Measurements from ENCODE around the gene PRDM16. TPM values are rescaled to one million over a fixed set of nuclear protein-coding genes. Genes with fewer than 3 reads are reported as not detected.

The PRDM16 gene
- total and polyA plus RNA-seq, 2 of the 8 experiments (the other 6 are each of a cell fraction or from before 2014, with no cell fraction given), result 0.39 to 0.43 TPM

DNA sequence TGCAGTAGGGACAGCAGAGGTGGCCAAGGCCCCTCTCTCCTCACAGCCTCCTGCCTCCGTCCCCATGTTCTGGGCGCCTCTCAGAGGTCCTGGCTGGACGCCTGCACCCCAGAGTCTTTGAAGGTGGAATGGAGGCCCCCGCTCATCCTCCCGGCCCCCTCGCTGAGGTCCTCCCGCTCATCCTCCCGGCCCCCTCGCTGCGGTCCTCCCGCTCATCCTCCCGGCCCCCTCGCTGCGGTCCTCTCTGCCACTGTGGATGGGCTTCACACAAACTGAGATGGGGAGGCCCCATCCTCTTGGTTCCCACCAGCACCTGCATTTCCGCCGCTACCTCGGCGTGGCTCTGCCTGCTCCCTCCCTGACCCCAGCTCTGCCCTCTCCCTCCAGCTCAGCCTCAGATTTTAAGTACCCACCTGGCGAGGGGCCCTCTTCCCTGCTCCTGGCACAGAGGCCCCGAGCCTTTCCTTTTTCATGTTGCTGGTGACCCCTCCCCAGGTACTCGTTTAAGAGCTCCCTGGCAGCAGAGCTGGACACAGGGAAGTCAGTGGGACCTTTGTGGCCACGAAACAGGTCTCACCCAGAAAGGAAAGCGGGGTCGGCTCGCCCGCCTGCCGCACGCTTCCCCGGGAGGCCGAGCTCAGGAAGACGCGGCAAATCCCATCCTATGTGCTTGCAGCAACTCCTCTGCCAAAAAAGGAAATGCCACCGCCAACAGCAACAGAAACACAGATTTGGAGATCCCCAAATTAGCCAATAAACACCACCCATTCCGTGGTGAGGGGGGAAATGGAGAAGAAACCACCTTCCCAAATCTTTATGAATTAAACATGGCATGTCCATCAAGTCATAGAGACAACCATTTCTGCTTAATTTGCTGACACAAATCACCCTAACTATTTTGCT is 143.7 kb downstream of the PRDM16 start (continued):
- TF ChIP-seq SP4 (IDR thresholded peaks at IDR 0.05; ENCODE audit: low read length), result no peak
- TF ChIP-seq JUN (IDR thresholded peaks at IDR 0.05; ENCODE audit: low read depth, low read length), result no peak
- no peak for TF ChIP-seq SP1 (IDR thresholded peaks at IDR 0.05; ENCODE audit: low read depth, low read length)
- TF ChIP-seq, protein P1, sequence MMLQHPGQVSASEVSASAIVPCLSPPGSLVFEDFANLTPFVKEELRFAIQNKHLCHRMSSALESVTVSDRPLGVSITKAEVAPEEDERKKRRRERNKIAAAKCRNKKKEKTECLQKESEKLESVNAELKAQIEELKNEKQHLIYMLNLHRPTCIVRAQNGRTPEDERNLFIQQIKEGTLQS (IDR thresholded peaks at IDR 0.05; ENCODE audit: insufficient read depth, low read depth, low read length), result no peak
- TF ChIP-seq ZNF274 (IDR thresholded peaks at IDR 0.05; ENCODE audit: borderline replicate concordance, extremely low read depth, low read length), result no peak
- TF ChIP-seq, protein P2, sequence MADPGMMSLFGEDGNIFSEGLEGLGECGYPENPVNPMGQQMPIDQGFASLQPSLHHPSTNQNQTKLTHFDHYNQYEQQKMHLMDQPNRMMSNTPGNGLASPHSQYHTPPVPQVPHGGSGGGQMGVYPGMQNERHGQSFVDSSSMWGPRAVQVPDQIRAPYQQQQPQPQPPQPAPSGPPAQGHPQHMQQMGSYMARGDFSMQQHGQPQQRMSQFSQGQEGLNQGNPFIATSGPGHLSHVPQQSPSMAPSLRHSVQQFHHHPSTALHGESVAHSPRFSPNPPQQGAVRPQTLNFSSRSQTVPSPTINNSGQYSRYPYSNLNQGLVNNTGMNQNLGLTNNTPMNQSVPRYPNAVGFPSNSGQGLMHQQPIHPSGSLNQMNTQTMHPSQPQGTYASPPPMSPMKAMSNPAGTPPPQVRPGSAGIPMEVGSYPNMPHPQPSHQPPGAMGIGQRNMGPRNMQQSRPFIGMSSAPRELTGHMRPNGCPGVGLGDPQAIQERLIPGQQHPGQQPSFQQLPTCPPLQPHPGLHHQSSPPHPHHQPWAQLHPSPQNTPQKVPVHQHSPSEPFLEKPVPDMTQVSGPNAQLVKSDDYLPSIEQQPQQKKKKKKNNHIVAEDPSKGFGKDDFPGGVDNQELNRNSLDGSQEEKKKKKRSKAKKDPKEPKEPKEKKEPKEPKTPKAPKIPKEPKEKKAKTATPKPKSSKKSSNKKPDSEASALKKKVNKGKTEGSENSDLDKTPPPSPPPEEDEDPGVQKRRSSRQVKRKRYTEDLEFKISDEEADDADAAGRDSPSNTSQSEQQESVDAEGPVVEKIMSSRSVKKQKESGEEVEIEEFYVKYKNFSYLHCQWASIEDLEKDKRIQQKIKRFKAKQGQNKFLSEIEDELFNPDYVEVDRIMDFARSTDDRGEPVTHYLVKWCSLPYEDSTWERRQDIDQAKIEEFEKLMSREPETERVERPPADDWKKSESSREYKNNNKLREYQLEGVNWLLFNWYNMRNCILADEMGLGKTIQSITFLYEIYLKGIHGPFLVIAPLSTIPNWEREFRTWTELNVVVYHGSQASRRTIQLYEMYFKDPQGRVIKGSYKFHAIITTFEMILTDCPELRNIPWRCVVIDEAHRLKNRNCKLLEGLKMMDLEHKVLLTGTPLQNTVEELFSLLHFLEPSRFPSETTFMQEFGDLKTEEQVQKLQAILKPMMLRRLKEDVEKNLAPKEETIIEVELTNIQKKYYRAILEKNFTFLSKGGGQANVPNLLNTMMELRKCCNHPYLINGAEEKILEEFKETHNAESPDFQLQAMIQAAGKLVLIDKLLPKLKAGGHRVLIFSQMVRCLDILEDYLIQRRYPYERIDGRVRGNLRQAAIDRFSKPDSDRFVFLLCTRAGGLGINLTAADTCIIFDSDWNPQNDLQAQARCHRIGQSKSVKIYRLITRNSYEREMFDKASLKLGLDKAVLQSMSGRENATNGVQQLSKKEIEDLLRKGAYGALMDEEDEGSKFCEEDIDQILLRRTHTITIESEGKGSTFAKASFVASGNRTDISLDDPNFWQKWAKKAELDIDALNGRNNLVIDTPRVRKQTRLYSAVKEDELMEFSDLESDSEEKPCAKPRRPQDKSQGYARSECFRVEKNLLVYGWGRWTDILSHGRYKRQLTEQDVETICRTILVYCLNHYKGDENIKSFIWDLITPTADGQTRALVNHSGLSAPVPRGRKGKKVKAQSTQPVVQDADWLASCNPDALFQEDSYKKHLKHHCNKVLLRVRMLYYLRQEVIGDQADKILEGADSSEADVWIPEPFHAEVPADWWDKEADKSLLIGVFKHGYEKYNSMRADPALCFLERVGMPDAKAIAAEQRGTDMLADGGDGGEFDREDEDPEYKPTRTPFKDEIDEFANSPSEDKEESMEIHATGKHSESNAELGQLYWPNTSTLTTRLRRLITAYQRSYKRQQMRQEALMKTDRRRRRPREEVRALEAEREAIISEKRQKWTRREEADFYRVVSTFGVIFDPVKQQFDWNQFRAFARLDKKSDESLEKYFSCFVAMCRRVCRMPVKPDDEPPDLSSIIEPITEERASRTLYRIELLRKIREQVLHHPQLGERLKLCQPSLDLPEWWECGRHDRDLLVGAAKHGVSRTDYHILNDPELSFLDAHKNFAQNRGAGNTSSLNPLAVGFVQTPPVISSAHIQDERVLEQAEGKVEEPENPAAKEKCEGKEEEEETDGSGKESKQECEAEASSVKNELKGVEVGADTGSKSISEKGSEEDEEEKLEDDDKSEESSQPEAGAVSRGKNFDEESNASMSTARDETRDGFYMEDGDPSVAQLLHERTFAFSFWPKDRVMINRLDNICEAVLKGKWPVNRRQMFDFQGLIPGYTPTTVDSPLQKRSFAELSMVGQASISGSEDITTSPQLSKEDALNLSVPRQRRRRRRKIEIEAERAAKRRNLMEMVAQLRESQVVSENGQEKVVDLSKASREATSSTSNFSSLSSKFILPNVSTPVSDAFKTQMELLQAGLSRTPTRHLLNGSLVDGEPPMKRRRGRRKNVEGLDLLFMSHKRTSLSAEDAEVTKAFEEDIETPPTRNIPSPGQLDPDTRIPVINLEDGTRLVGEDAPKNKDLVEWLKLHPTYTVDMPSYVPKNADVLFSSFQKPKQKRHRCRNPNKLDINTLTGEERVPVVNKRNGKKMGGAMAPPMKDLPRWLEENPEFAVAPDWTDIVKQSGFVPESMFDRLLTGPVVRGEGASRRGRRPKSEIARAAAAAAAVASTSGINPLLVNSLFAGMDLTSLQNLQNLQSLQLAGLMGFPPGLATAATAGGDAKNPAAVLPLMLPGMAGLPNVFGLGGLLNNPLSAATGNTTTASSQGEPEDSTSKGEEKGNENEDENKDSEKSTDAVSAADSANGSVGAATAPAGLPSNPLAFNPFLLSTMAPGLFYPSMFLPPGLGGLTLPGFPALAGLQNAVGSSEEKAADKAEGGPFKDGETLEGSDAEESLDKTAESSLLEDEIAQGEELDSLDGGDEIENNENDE (IDR thresholded peaks at IDR 0.05; ENCODE audit: insufficient replicate concordance, low read length), result no peak
- TF ChIP-seq SUZ12 (IDR thresholded peaks at IDR 0.05; ENCODE audit: low read length), result no peak
- no peak for TF ChIP-seq POLR2A (IDR thresholded peaks at IDR 0.05; ENCODE audit: control extremely low read depth in 1 of 2, low read depth in 2 of 2, low read length in 2 of 2)

All from H1 (cell line).